Breast epithelium (tissue), 3 donors: Measurements from ENCODE around the gene SAYSD1.

Experiments
- POLR2A ChIP-seq: fragments of 450-650 bp; IDR thresholded peaks from one replicate; pipeline ENCODE4 v1.6.1; 2016; ENCODE audit warnings: antibody characterized with exemption, mild to moderate bottlenecking, moderate library complexity
- TF ChIP-seq, protein P1 (sequence below), 3 donors: fragments of 450-650 bp; IDR thresholded peaks; one replicate each; pipeline ENCODE4 v1.5.1; 2016 to 2017; ENCODE audit warnings: antibody characterized with exemption in 3 of 3, mild to moderate bottlenecking in 3 of 3, moderate library complexity in 3 of 3

DNA sequence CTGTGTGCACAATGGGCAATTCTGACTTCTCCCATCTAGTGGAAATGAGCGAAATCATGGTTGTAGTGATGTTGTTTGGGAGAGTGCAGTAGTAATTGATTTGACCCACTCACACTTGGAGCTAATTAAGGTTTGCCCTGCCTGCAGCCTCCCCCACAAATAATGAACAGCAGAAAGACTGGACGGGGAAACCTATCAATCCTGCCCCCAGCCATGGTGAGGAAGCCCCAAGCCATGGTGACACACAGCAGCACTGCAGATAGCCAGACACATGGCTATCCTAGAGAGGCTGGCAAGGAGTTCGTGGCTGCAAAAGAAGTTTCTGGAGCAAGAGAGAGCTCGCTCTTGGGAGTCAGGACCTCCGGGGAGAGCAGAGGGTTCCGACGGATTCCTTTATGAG, 27.8 kb downstream of the SAYSD1 start:
- TF ChIP-seq, protein P1, sequence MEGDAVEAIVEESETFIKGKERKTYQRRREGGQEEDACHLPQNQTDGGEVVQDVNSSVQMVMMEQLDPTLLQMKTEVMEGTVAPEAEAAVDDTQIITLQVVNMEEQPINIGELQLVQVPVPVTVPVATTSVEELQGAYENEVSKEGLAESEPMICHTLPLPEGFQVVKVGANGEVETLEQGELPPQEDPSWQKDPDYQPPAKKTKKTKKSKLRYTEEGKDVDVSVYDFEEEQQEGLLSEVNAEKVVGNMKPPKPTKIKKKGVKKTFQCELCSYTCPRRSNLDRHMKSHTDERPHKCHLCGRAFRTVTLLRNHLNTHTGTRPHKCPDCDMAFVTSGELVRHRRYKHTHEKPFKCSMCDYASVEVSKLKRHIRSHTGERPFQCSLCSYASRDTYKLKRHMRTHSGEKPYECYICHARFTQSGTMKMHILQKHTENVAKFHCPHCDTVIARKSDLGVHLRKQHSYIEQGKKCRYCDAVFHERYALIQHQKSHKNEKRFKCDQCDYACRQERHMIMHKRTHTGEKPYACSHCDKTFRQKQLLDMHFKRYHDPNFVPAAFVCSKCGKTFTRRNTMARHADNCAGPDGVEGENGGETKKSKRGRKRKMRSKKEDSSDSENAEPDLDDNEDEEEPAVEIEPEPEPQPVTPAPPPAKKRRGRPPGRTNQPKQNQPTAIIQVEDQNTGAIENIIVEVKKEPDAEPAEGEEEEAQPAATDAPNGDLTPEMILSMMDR (IDR thresholded peaks at IDR 0.05), result no peak
- no peak for TF ChIP-seq POLR2A
